HG03064 (cell line): ENCODE measurements around the gene PPHLN1.
"Not testable (repeated sequence)": the region's sequence is repeated elsewhere in the genome, so short reads cannot be mapped to it uniquely, and the experiment has no call there.

ENCODE experiments used
- ATAC-seq: cut with Tn5 transposase; IDR thresholded peaks from one replicate; pipeline ENCODE4 v1.9.1; 2021; ENCODE audit warnings: low read depth; ENCODE audit not compliant: unreplicated experiment

Gene PPHLN1

GRCh38 chr12:42364692-42365091 lies 38.7 kb downstream of the PPHLN1 start:
- no peak for ATAC-seq

DNA sequence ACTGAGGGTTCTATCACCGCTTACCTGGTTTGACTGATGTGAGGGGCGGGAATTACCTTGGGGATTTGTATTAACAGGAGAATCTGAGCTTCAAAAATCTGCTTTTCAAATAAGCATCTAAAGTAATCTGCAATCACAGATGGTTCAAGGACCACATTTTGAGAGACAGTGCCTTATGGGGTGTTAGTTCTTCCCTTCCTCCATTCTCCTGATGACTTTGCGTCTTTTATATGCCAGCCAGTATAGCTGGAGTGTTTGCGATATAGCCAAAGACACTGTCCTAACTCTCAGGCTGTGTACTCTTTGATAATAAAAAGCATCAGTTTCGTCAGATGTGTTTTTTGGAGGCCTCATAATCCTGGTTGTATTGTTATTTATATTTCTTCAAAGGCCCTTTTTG lies 39.5 kb downstream of the PPHLN1 start:
- no peak for ATAC-seq

DNA sequence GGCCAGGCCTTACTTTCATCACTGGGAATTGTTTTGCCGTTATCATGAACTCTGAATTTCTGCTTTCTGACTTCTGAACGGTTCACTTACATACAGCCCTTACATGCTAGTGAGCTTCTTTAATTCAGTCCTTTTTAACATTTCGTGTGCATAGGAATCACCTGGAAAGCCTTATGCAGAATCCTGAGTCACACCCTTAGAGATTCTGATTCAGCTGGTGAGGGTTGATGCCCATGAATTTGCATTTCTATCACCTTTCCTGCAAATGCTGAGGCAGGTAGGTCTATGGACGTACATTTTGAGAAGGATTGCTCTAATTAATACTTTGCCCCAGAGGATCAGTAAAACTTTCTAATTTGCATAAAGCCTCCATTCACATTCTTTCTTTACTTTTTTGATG lies 44.0 kb downstream of the PPHLN1 start:
- ATAC-seq = no peak

GRCh38 chr12:42372154-42372791 lies 46.3 kb downstream of the PPHLN1 start:
- ATAC-seq = peak; percentile 92

- ATAC-seq = no peak
Measured at GRCh38 chr12:42373669-42374068, 47.7 kb downstream of the PPHLN1 start.

- ATAC-seq = no peak
Measured at GRCh38 chr12:42380733-42381132, 54.8 kb downstream of the PPHLN1 start.

GRCh38 chr12:42382013-42382696 lies 56.2 kb downstream of the PPHLN1 start:
- no peak for ATAC-seq

GRCh38 chr12:42385326-42385841 lies 59.4 kb downstream of the PPHLN1 start:
- no peak for ATAC-seq

DNA sequence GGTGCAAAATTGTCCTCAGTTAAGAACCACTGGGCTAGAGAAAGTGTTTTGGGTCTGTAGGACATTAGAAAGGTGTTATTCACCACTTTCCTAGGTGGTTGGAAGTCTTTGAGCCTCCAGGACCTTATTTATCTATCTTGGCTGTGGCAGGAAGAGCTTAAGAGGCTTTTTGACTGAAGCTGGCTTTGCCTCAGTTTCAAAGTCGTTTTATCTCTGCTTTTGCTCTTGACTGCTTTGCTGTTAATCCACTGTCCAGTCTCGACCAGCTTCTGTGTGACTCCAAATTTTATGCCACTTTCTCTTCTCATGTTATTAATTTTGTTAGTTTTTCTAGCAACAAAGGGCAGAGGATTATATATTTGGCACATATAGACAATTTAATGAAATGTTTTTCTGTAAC lies 60.3 kb downstream of the PPHLN1 start:
- ATAC-seq = no peak

GRCh38 chr12:42388086-42388485 lies 62.1 kb downstream of the PPHLN1 start:
- ATAC-seq = not testable (repeated sequence)

- no peak for ATAC-seq
Measured at GRCh38 chr12:42394429-42394828, 68.5 kb downstream of the PPHLN1 start.

DNA sequence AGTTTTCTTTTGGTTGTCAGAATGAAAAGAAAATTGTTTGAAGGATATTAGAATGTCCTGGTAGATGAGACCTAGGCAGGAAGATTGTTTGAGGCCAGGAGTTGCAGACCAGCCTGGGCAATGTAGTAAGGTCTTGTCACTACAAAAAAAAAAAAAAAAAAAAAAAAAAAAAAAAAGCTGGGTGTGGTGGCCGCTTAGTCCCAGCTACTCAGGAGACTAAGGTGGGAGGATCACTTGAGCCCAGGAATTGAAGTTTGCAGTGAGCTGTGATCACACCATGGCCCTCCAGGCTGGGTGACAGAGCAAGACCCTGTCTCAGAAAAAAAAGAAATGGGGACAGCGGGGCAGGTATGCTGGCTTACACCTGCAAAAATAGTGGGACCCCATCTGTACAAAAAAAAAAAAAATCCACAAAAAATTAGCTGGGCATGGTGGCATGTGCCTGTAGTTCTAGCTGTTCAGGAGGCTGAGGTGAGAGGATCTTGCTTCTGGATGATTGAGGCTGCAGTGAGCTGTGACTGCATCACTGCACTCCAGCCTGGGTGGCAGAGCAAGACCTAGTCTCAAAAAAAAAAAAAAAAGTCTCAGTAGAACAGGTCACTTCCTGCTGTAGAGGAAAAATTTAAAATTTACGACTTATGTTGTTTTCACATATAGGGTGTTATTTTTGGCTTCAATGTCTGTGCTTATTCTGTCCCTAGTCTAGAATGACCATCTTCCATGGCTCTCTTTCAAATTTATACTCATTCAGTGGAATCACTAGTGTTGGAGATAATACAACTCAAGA lies 70.7 kb downstream of the PPHLN1 start:
- no peak for ATAC-seq

DNA sequence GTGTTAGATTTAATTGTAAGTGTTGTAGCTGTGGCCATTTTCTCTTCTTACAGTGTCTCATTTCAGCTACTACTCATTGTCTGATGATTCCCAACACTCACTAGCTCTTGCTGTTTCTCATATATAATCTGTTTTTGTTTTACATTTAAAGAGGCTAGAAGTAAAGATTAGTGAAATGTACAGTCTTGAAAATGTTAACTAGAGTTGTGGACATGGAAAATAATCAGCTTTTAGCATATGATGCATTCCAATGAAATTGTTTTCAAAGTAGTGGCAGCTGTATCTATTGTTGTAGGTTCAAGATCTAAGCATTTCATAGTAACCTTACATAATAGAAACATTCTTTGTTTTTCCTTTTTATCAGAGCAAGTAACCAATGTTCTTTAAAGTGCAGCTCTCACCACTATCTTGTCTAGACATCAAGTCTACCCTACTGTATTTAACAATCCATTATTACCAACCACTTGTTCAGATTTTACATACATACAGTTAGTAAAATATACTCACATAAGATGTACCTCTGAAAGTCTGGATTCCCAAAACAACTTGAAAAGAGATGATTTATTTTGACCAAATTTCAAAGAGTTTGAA lies 76.9 kb downstream of the PPHLN1 start:
- no peak for ATAC-seq

GRCh38 chr12:42407306-42407705 lies 81.3 kb downstream of the PPHLN1 start:
- no peak for ATAC-seq

GRCh38 chr12:42409471-42409870 lies 83.5 kb downstream of the PPHLN1 start:
- no peak for ATAC-seq

GRCh38 chr12:42410340-42410739 lies 84.4 kb downstream of the PPHLN1 start:
- ATAC-seq = no peak

DNA sequence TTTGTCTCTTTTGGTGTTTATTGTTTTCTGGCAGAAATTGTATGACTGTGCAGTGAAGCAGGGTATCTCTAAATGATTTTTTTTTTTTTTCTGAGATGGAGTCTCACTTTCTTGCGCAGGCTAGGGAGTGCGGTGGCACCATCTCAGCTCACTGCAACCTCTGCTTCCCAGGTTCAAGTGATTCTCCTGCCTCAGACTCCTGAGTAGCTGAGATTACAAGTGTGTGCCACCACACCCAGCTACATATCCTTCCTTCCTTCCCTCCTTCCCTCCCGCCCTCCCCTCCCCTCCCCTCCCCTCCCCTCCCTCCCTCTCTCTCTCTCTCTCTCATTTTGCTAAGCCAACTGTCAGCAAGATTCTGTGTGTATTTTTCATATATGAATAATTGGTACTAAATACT lies 94.4 kb downstream of the PPHLN1 start:
- ATAC-seq = no peak

- peak; percentile 95 for ATAC-seq
Measured at GRCh38 chr12:42421844-42422779, 96.1 kb downstream of the PPHLN1 start.

GRCh38 chr12:42422785-42423184 lies 96.8 kb downstream of the PPHLN1 start:
- ATAC-seq = no peak

DNA sequence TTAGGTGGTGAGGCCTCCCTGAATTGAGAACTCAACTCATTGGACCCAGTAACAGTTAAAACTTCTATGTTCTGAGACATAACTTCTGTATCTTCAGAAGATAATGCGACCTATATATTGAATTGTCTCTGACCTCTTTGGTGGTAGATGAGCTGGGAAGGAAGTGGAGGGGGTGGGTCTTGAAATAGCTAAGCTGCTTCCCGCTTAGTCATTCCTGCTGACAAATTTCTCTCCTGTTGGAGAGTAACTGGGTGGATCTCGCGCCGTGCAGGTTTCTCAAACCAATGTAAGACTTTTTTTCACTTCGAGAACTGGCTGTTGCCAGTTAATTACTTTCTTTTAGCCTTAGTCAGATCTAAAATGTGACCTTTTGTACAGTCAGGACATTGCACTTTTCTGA lies 100.8 kb downstream of the PPHLN1 start:
- no peak for ATAC-seq
